Glutamatergic neuron (in vitro differentiated cells): ENCODE results near the gene MATK. TPM values are rescaled to one million over a fixed set of nuclear protein-coding genes. Genes with fewer than 3 reads are reported as not detected.

ENCODE experiments used
- DNase-seq: peaks from one replicate; pipeline ENCODE4 v3.0.0; 2022
- H3K27ac Mint-ChIP-seq: one replicate; pipeline ENCODE4 v1.8.0; 2020; ENCODE audit warnings: mild to moderate bottlenecking, mixed read lengths, inconsistent platforms; ENCODE audit not compliant: unreplicated experiment
- H3K27me3 Mint-ChIP-seq: one replicate; pipeline ENCODE4 v1.8.0; 2020; ENCODE audit warnings: mild to moderate bottlenecking, moderate library complexity, mixed read lengths, inconsistent platforms; ENCODE audit not compliant: unreplicated experiment
- H3K36me3 Mint-ChIP-seq: one replicate; pipeline ENCODE4 v1.8.0; 2020; ENCODE audit warnings: mild to moderate bottlenecking, mixed read lengths, inconsistent platforms; ENCODE audit not compliant: unreplicated experiment
- H3K4me1 Mint-ChIP-seq: one replicate; pipeline ENCODE4 v1.8.0; 2020; ENCODE audit warnings: mild to moderate bottlenecking, low read depth, mixed read lengths, inconsistent platforms; ENCODE audit not compliant: unreplicated experiment
- H3K4me3 Mint-ChIP-seq: one replicate; pipeline ENCODE4 v1.8.0; 2020; ENCODE audit warnings: mild to moderate bottlenecking, mixed read lengths, inconsistent platforms; ENCODE audit not compliant: unreplicated experiment
- H3K9me3 Mint-ChIP-seq: one replicate; pipeline ENCODE4 v1.8.0; 2020; ENCODE audit warnings: mild to moderate bottlenecking, moderate library complexity, mixed read lengths, inconsistent platforms; ENCODE audit not compliant: unreplicated experiment
- CTCF ChIP-seq: fragments of 200-600 bp; sonication (generic); IDR thresholded peaks from one replicate; pipeline ENCODE4 v1.5.0; 2021; ENCODE audit not compliant: partially characterized antibody, unreplicated experiment
- total RNA-seq: library from RNA; stranded (reverse); fragmentation: NEBNext Ultra II Directional; extraction: Animal tissue kit (Norgen Biotek cat#: 25700); gene quantifications from one replicate; pipeline ENCODE4 v1.2.1, GENCODE V29; 2021; ENCODE audit not compliant: unreplicated experiment

Gene MATK
- total RNA-seq, 1 donor from 2014 or later: not detected

- Mint-ChIP-seq H3K27me3 (peaks cover 3% of the 10 kb centered on the region), H3K4me1 (no peaks in the 10 kb centered on the region), H3K27ac (no peak overlapping the region), H3K36me3 (no peaks in the 10 kb centered on the region), H3K9me3 (no peaks in the 10 kb centered on the region), H3K4me3 (no peak overlapping the region)
- DNase-seq: no peak
- no peak for TF ChIP-seq CTCF
These were observed 32.4 kb downstream of the MATK start for GRCh38 chr19:3753631-3754410.

- TF ChIP-seq CTCF: no peak
- Mint-ChIP-seq H3K4me3 (no peak overlapping the region), H3K27me3 (peaks cover 3% of the 10 kb centered on the region), H3K27ac (no peak overlapping the region), H3K9me3 (no peaks in the 10 kb centered on the region), H3K36me3 (no peaks in the 10 kb centered on the region), H3K4me1 (no peaks in the 10 kb centered on the region)
- no peak for DNase-seq
These were observed 33.7 kb downstream of the MATK start for GRCh38 chr19:3752492-3752891.

GRCh38 chr19:3751236-3751635 lies 34.9 kb downstream of the MATK start:
- Mint-ChIP-seq H3K27me3 (peaks cover 3% of the 10 kb centered on the region), H3K4me1 (no peaks in the 10 kb centered on the region), H3K27ac (no peak overlapping the region), H3K9me3 (no peaks in the 10 kb centered on the region), H3K36me3 (no peaks in the 10 kb centered on the region), H3K4me3 (no peak overlapping the region)
- TF ChIP-seq CTCF: no peak
- DNase-seq: no peak

GRCh38 chr19:3750211-3750610 lies 36.0 kb downstream of the MATK start:
- no peak overlapping the region for H3K27ac Mint-ChIP-seq
- no peaks in the 10 kb centered on the region for H3K4me1 Mint-ChIP-seq
- no peak for TF ChIP-seq CTCF
- H3K4me3 Mint-ChIP-seq: no peak overlapping the region
- no peaks in the 10 kb centered on the region for H3K9me3 Mint-ChIP-seq
- no peak for DNase-seq
- H3K36me3 Mint-ChIP-seq: no peaks in the 10 kb centered on the region
- peaks cover 3% of the 10 kb centered on the region for H3K27me3 Mint-ChIP-seq

- H3K9me3 Mint-ChIP-seq: no peaks in the 10 kb centered on the region
- DNase-seq: no peak
- H3K4me3 Mint-ChIP-seq: no peak overlapping the region
- no peaks in the 10 kb centered on the region for H3K4me1 Mint-ChIP-seq
- TF ChIP-seq CTCF: no peak
- H3K36me3 Mint-ChIP-seq: no peaks in the 10 kb centered on the region
- H3K27ac Mint-ChIP-seq: no peak overlapping the region
- peaks cover 3% of the 10 kb centered on the region for H3K27me3 Mint-ChIP-seq
These were observed 37.2 kb downstream of the MATK start for GRCh38 chr19:3748965-3749364.
